ENCODE results near the gene C6orf141.

The C6orf141 gene

GRCh38 chr6:49550492-49551077 is at the start of gene C6orf141:
Gene C6orf141 (plus strand): TSS chr6:49550668. CDS start chr6:49550793, 125 bp downstream.
- no peak for DNase-seq (ENCODE audit: low read depth in 2 of 2)

- DNase-seq (ENCODE audit: low read depth in 2 of 2), result no peak
These were observed 45.8 kb upstream of the C6orf141 start for GRCh38 chr6:49504666-49505065.

DNA sequence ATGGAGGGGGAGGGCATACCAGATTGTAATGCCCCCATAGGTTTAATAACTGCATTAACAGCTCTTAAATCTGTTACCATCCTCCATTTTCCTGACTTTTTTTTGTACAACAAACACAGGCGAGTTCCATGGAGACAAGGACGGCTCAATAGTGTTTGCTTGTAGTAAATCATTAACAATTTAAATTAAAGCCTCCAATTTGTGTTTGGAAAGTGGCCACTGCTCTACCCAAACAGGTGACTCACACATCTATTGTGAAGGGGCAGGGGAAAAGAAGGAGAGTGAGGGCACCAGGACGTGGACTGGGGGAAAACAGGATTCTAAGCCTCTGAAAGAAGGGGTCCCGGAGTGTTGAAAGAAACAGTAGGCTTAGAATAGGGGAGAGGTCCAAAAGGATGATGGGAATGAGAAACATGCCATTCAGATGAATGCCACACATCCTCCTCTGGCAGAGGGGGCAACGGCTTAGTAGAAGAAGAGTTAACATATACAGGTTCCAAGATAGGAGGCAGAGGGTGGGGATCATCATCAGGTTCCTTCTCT is 43.8 kb upstream of the C6orf141 start:
- DNase-seq (ENCODE audit: low read depth in 2 of 2), result no peak

GRCh38 chr6:49509342-49509741 is 41.1 kb upstream of the C6orf141 start:
- no peak for DNase-seq (ENCODE audit: low read depth in 2 of 2)

DNA sequence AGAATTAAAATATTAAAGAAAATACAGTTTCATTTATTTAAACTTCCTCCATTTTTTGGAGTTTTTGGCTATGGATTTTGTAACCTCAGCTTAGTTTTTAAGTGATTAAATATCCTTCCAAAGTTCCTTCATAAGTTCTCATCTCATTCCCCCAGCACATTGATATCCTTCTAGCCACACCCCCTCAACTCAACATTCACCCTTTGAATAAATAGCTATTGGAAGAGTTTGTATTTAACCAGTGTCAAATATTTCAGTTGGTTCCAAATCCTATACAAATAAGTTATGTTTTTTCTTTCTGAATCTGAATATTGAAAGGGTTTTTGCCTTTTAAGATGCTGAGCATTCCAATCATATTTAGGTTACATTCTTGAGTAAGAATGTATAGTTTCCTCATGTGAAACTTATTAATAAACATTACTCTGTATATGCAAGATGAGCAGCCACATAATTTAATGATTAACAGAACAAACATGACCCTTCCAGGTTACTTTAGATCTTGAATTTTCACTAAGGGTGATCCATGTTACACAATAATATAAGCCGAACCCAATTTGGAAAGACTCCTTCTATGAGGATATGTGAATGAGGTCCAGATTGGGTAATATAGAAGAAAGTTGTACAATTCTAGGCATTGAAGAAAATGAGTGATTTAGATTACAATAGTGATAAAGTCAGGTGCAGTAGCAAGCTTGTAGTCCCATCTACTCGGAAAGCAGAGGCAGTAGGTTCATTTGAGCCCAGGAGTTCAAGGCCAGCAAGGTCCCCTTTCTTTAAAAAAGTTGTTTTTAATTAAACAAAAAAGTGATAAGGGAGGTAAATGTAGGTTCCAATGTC is 37.1 kb upstream of the C6orf141 start:
- no peak for DNase-seq (ENCODE audit: low read depth in 2 of 2)

DNA sequence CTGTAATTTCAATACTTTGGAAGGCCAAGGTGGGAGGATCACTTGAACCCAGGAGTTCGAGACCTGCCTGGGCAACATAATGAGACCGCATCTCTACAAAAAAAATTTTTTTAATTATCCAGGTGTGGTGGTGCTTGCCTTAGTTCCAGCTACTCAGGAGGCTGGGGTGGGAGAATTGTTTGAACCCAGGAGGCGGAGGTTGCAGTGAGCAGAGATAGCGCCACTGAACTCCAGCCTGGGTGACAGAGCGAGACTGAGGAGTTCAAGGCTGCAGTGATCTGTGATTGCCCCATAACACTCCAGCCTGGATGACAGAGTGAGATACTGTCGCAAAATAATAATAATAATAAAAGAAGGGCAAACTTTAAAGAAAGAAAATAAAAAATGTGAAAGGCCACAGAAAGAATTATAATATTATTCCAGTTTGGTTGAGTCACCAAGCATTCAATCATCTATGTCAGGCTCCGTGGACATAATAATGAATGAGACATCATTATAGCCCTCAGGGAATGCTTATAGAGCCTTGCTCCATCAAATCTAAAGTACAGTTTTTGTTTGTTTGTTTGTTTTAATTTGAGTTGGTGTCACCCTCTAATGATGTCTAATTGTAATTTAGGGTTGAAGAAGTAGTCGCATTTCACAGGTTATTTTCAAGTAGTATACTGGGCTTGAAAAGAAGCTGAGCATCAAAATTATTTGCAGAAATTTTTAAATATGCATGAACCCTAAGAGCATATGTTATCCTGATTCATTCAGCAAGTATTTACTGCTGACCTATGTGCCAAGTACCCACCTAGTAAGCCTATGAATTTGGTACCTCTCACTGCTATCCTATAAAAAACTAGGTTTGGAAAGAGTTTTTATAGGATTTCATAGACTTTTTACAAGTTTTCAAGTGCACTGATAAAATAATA is 35.6 kb upstream of the C6orf141 start:
- DNase-seq (ENCODE audit: low read depth in 2 of 2), result no peak

GRCh38 chr6:49515485-49516146 is 34.9 kb upstream of the C6orf141 start:
- DNase-seq (ENCODE audit: low read depth in 2 of 2), result no peak

DNA sequence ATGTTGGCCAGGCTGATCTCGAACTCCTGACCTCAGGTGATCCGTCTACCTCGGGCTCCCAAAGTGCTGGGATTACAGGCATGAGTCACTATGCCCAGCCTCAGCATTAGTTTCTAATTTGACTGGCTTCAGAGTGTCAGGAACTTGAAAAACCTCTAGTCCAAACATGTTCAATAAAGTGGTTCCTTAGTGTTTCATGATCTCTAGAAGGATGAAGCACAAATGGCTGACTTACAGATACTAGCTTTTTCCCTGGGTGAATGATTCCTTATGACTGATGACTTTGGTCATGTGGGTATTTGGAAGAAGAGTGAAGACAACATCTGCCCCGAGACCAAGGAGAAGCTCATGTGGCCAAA is 34.3 kb upstream of the C6orf141 start:
- DNase-seq (ENCODE audit: low read depth in 2 of 2), result no peak

GRCh38 chr6:49517919-49518318 is 32.5 kb upstream of the C6orf141 start:
- no peak for DNase-seq (ENCODE audit: low read depth in 2 of 2)

DNA sequence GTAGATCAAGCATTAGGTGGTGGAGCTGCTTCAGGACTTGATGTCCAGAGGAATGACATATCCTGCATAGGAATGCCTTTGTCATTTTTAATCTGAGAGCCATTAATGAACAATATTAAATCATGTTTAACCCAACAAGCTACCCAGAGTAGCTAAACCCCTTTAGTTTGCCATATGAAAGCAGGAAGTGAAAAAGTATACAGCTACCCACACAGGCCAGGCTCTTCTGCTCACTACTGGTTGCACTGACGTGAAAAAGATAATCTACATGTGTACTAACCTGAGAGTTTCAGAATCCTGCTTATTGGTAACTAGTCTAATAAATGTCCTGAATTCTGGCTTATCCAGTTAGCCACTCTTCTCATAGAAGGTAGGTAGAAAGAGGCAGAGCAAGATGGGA is 30.8 kb upstream of the C6orf141 start:
- no peak for DNase-seq (ENCODE audit: low read depth in 2 of 2)

GRCh38 chr6:49522710-49523593 is 27.5 kb upstream of the C6orf141 start:
- no peak for DNase-seq (ENCODE audit: low read depth in 2 of 2)

GRCh38 chr6:49523901-49524300 is 26.6 kb upstream of the C6orf141 start:
- no peak for DNase-seq (ENCODE audit: low read depth in 2 of 2)

DNA sequence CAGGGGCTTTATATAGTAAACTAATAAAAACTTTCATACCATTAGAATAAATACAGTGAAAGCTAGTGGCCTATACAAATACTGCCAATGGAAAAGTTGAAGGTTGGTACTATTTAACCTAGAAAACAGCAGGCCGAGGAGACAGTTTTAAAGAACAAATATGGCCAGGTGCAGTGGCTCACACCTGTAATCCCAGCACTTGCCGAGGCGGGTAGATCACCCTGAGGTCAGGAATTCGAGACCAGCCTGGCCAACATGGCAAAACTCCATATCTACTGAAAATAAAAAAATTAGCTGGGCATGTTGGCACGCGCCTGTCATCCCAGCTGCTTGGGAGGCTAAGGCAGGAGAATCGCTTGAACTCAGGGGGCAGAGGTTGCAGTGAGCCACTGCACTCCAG is 25.9 kb upstream of the C6orf141 start:
- no peak for DNase-seq (ENCODE audit: low read depth in 2 of 2)

DNA sequence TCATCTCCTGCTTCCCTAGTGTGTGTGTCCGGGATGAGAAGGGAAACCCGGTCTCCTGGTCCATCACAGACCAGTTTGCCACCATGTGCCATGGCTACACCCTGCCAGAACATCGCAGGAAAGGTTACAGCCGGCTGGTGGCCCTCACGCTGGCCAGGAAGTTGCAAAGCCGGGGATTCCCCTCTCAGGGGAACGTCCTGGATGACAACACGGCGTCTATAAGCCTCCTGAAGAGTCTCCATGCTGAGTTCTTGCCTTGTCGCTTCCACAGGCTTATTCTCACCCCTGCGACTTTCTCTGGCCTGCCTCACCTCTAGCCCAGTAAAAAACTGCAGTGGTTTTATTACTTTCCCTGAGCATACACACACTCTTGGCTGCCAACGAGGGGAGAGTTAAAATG is 23.9 kb upstream of the C6orf141 start:
- DNase-seq (ENCODE audit: low read depth in 2 of 2), result no peak

- no peak for DNase-seq (ENCODE audit: low read depth in 2 of 2)
These were observed 23.1 kb upstream of the C6orf141 start for GRCh38 chr6:49527320-49527719.

DNA sequence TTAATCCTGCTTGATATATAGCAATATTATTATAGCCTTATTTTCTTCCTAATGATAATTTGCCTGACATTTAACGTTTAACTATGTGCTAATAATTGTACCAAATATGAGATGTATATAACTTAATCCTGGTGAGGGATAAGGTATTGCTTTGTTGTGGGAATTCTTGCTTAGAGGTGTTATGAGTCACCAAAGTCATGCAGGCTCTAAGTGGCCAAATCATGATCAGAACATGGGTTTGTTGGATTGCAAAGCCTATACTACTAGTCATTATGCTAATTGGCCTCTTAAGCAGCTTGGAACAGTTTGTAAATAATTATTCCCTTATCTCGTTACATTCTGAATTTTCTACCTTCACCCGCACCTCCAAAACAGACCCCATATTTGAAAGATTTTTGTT is 21.9 kb upstream of the C6orf141 start:
- no peak for DNase-seq (ENCODE audit: low read depth in 2 of 2)

GRCh38 chr6:49530141-49530776 is 20.2 kb upstream of the C6orf141 start:
- DNase-seq (ENCODE audit: low read depth in 2 of 2), result no peak

- no peak for DNase-seq (ENCODE audit: low read depth in 2 of 2)
These were observed 18.5 kb upstream of the C6orf141 start for GRCh38 chr6:49531774-49532569.

GRCh38 chr6:49535795-49536194 is 14.7 kb upstream of the C6orf141 start:
- no peak for DNase-seq (ENCODE audit: low read depth in 2 of 2)

Measured in stimulated activated CD4-positive, alpha-beta T cell treated with anti-CD3 and anti-CD28 coated beads, Interleukin-1b, Interleukin-23, amount 100 ng/mL, for 1 hour (primary cell).